HEK293T (cell line): ENCODE data around the gene CBX6.

ENCODE experiments used
- FOXK2 ChIP-seq: fragments of 450-650 bp; IDR thresholded peaks from 2 replicates; pipeline ENCODE4 v1.6.1; 2016; ENCODE audit warnings: mild to moderate bottlenecking
- HDGF ChIP-seq: fragments of 450-650 bp; IDR thresholded peaks from 2 replicates; pipeline ENCODE4 v1.6.1; 2017; ENCODE audit warnings: antibody characterized with exemption, borderline replicate concordance
- L3MBTL2 ChIP-seq: fragments of 450-650 bp; conservative IDR thresholded peaks from 2 replicates; pipeline ENCODE4 v1.6.1; 2016; ENCODE audit warnings: mild to moderate bottlenecking
- NFRKB ChIP-seq: fragments of 450-650 bp; IDR thresholded peaks from 2 replicates; pipeline ENCODE4 v1.6.1; 2016; ENCODE audit warnings: mild to moderate bottlenecking, moderate library complexity
- SUZ12 ChIP-seq: fragments of 450-650 bp; IDR thresholded peaks from 2 replicates; pipeline ENCODE4 v1.6.1; 2016; ENCODE audit warnings: mild to moderate bottlenecking

GRCh38 chr22:38826801-38827200 lies 45.2 kb downstream of the CBX6 start:
- no peak for TF ChIP-seq SUZ12
- no peak for TF ChIP-seq NFRKB
- TF ChIP-seq HDGF = no peak
- no peak for TF ChIP-seq FOXK2
- no peak for TF ChIP-seq L3MBTL2
